H1 (cell line): ENCODE data around the gene PPM1F. TPM values are rescaled to one million over a fixed set of nuclear protein-coding genes. Genes with fewer than 3 reads are reported as not detected.

ENCODE experiments used
- CTCF ChIA-PET: fragments of 300-600 bp; sonication (Branson Sonifier 250); formaldehyde crosslinking; loops from one replicate; lab custom pipeline; 2021; ENCODE audit not compliant: partially characterized antibody; lab: Charles Lee
- POLR2A ChIA-PET: fragments of 300-600 bp; sonication (Branson Sonifier 250); formaldehyde crosslinking; loops from one replicate; lab custom pipeline; 2021; ENCODE audit warnings: inconsistent platforms; ENCODE audit not compliant: partially characterized antibody; lab: Charles Lee
- DNase-seq, 2 experiments: peaks; one replicate each; pipeline versions ENCODE4 v3.0.0 to v3.0.0-alpha.2; 2010 to 2022; ENCODE audit warnings: low spot score in 2 of 2, low read depth in 1 of 2, mixed read lengths in 1 of 2
- FAIRE-seq: peaks from 2 replicates; lab custom pipeline; 2011; peaks lifted over from hg19 to GRCh38; lab: Jason Lieb, UNC
- H2AFZ ChIP-seq: 2 replicates; pipeline ENCODE4 v1.8.1; 2012; ENCODE audit warnings: low read length, inconsistent platforms
- H2AK5ac ChIP-seq: 2 replicates; pipeline ENCODE4 v1.6.1; 2013; ENCODE audit warnings: low read depth, low read length
- H2BK120ac ChIP-seq: replicated peaks from 2 replicates; pipeline ENCODE3; 2013; ENCODE audit warnings: low read depth, low read length, inconsistent platforms
- H2BK12ac ChIP-seq: 2 replicates; pipeline ENCODE4 v1.6.1; 2013; ENCODE audit warnings: low read depth, low read length
- H2BK15ac ChIP-seq: 2 replicates; pipeline ENCODE4 v1.6.1; 2013; ENCODE audit warnings: low read length
- H2BK20ac ChIP-seq: 2 replicates; pipeline ENCODE4 v1.6.1; 2013; ENCODE audit warnings: low read length
- H2BK5ac ChIP-seq: 2 replicates; pipeline ENCODE4 v1.6.1; 2013; ENCODE audit warnings: low read depth, low read length
- H3K14ac ChIP-seq: 2 replicates; pipeline ENCODE4 v1.6.1; 2013; ENCODE audit warnings: inconsistent platforms; ENCODE audit not compliant: insufficient read length
- H3K18ac ChIP-seq: 2 replicates; pipeline ENCODE4 v1.6.1; 2013; ENCODE audit warnings: low read length; ENCODE audit errors: extremely low read depth
- H3K23ac ChIP-seq: 2 replicates; pipeline ENCODE4 v1.6.1; 2013; ENCODE audit warnings: inconsistent platforms; ENCODE audit not compliant: insufficient read length
- H3K23me2 ChIP-seq: 2 replicates; pipeline ENCODE4 v1.6.1; 2013; ENCODE audit warnings: low read depth, low read length
- H3K27ac ChIP-seq: 2 replicates; pipeline ENCODE4 v1.6.1; 2011; ENCODE audit warnings: low read depth, low read length, inconsistent platforms
- H3K27me3 ChIP-seq, 4 experiments: replicated peaks in 1 of 4; 1 replicate in 1 of 4; 2 replicates in 3 of 4; pipeline versions ENCODE4 v1.6.1 to v1.8.1; 2011 to 2013; ENCODE audit warnings: low read length in 3 of 4, mild to moderate bottlenecking in 3 of 4, inconsistent platforms in 2 of 4, mixed read lengths in 2 of 4, moderate library complexity in 1 of 4; ENCODE audit not compliant: control insufficient read depth in 3 of 4, insufficient read depth in 3 of 4; ENCODE audit errors: extremely low read depth in 1 of 4
- H3K36me3 ChIP-seq, 4 experiments: 2 replicates each; pipeline versions ENCODE4 v1.6.1 to v1.8.1; 2011 to 2013; ENCODE audit warnings: mild to moderate bottlenecking in 4 of 4, low read length in 3 of 4, moderate library complexity in 2 of 4, control low read depth in 1 of 4, inconsistent platforms in 1 of 4; ENCODE audit not compliant: insufficient read depth in 4 of 4, control insufficient read depth in 2 of 4
- H3K4ac ChIP-seq: replicated peaks from 2 replicates; pipeline ENCODE3; 2013; ENCODE audit warnings: low read length, low read depth, mixed read lengths, inconsistent platforms; ENCODE audit not compliant: insufficient read length
- H3K4me1 ChIP-seq, 4 experiments: replicated peaks in 1 of 4; 1 replicate in 1 of 4; 2 replicates in 3 of 4; pipeline versions ENCODE4 v1.6.1 to v1.8.1; 2011 to 2013; ENCODE audit warnings: low read length in 3 of 4, inconsistent platforms in 2 of 4, mixed read lengths in 1 of 4; ENCODE audit not compliant: insufficient read depth in 4 of 4, control insufficient read depth in 3 of 4
- H3K4me2 ChIP-seq, 2 experiments: 2 replicates each; pipeline versions ENCODE4 v1.6.1 to v1.8.1; 2011 to 2013; ENCODE audit warnings: low read depth in 2 of 2, low read length in 2 of 2, control low read depth in 1 of 2, inconsistent platforms in 1 of 2, mild to moderate bottlenecking in 1 of 2; ENCODE audit not compliant: insufficient read depth in 1 of 2
- H3K4me3 ChIP-seq, 4 experiments: fragments of 200-600, 300-600 bp in 1 of 4; sonication (generic), shearing (Covaris generic), sonication (Bioruptor Twin) in 1 of 4; 2 replicates each; pipeline versions ENCODE4 v1.5.1 to v1.8.1; 2011 to 2016; ENCODE audit warnings: low read length in 4 of 4, low read depth in 3 of 4, control low read depth in 2 of 4, inconsistent platforms in 2 of 4, mild to moderate bottlenecking in 2 of 4, mixed read lengths in 1 of 4, moderate library complexity in 1 of 4; ENCODE audit not compliant: insufficient read depth in 2 of 4; ENCODE audit errors: extremely low read depth in 1 of 4
- H3K56ac ChIP-seq: replicated peaks from 2 replicates; pipeline ENCODE3; 2013; ENCODE audit warnings: low read depth, mild to moderate bottlenecking, mixed read lengths, low read length, inconsistent platforms; ENCODE audit not compliant: insufficient read length
- H3K79me1 ChIP-seq: 2 replicates; pipeline ENCODE4 v1.6.1; 2013; ENCODE audit warnings: low read depth, low read length, control low read depth
- H3K79me2 ChIP-seq, 2 experiments: 2 replicates each; pipeline versions ENCODE4 v1.6.1 to v1.8.1; 2012 to 2013; ENCODE audit warnings: low read length in 2 of 2, mild to moderate bottlenecking in 2 of 2, inconsistent platforms in 1 of 2; ENCODE audit not compliant: insufficient read depth in 2 of 2, control insufficient read depth in 1 of 2
- H3K9ac ChIP-seq, 4 experiments: replicated peaks in 1 of 4; 1 replicate in 1 of 4; 2 replicates in 3 of 4; pipeline versions ENCODE4 v1.6.1 to v1.8.1; 2011 to 2013; ENCODE audit warnings: low read depth in 3 of 4, low read length in 3 of 4, control low read depth in 2 of 4, mild to moderate bottlenecking in 2 of 4, moderate library complexity in 2 of 4, inconsistent platforms in 1 of 4; ENCODE audit errors: extremely low read depth in 1 of 4
- H3K9me3 ChIP-seq, 2 experiments: 2 replicates each; pipeline versions ENCODE4 v1.6.1 to v1.8.1; 2012 to 2013; ENCODE audit warnings: mild to moderate bottlenecking in 2 of 2, moderate library complexity in 2 of 2, control low read depth in 1 of 2, inconsistent platforms in 1 of 2, low read depth in 1 of 2, low read length in 1 of 2, mixed read lengths in 1 of 2; ENCODE audit not compliant: insufficient read depth in 2 of 2
- H4K20me1 ChIP-seq, 2 experiments: replicated peaks in 1 of 2; 2 replicates each; pipeline versions ENCODE3 to v1.8.1; 2011 to 2013; ENCODE audit warnings: inconsistent platforms in 2 of 2, low read length in 2 of 2, mild to moderate bottlenecking in 1 of 2; ENCODE audit not compliant: insufficient read depth in 2 of 2, control insufficient read depth in 1 of 2
- H4K5ac ChIP-seq: 2 replicates; pipeline ENCODE4 v1.6.1; 2013; ENCODE audit warnings: low read length, low read depth, mixed read lengths, inconsistent platforms; ENCODE audit not compliant: insufficient read length
- H4K8ac ChIP-seq: 2 replicates; pipeline ENCODE4 v1.8.0; 2013; ENCODE audit warnings: mild to moderate bottlenecking, moderate library complexity, low read length, inconsistent platforms; ENCODE audit not compliant: insufficient read depth; ENCODE audit errors: extremely low read depth
- H4K91ac ChIP-seq: replicated peaks from 2 replicates; pipeline ENCODE3; 2013; ENCODE audit warnings: low read length, mixed read lengths, inconsistent platforms; ENCODE audit not compliant: insufficient read length
- CTCF ChIP-seq, 3 experiments: IDR thresholded peaks; 1 replicate in 2 of 3; 2 replicates in 1 of 3; pipeline versions ENCODE4 v1.5.1 to v1.6.1; 2011; ENCODE audit warnings: low read length in 3 of 3, mild to moderate bottlenecking in 3 of 3, inconsistent platforms in 2 of 3, low read depth in 1 of 3, moderate library complexity in 1 of 3; ENCODE audit not compliant: insufficient read depth in 1 of 3; ENCODE audit errors: control extremely low read depth in 1 of 3
- HDAC2 ChIP-seq, 2 experiments: fragments of 300-600 bp in 1 of 2; sonication (generic) in 1 of 2; IDR thresholded peaks; 2 replicates each; pipeline ENCODE4 v1.6.1; 2011 to 2012; ENCODE audit warnings: low read depth in 2 of 2, low read length in 2 of 2, mild to moderate bottlenecking in 2 of 2, moderate library complexity in 2 of 2, borderline replicate concordance in 1 of 2, inconsistent platforms in 1 of 2
- RAD21 ChIP-seq, 2 experiments: IDR thresholded peaks in 1 of 2; conservative IDR thresholded peaks in 1 of 2; 2 replicates each; pipeline ENCODE4 v1.6.1; 2011; ENCODE audit warnings: low read depth in 2 of 2, low read length in 2 of 2, improper control_type of control experiment in 1 of 2, inconsistent platforms in 1 of 2, mild to moderate bottlenecking in 1 of 2, moderate library complexity in 1 of 2
- WGBS, 2 experiments: shearing (Covaris generic) in 1 of 2; methylation state at CpG; one replicate each; pipeline versions ENCODE4 v1.1.6 to v1.1.7; 2013 to 2015; ENCODE audit warnings: low lambda C conversion rate in 2 of 2, mixed read lengths in 2 of 2, inconsistent platforms in 1 of 2, low coverage in 1 of 2, missing lambda C conversion rate in 1 of 2; ENCODE audit not compliant: insufficient replicate concordance in 2 of 2, insufficient coverage in 1 of 2, insufficient read length in 1 of 2; ENCODE audit errors: extremely low coverage in 1 of 2, missing lambda C conversion rate in 1 of 2; 5-methylcytosine and 5-hydroxymethylcytosine counted together
- polyA plus RNA-seq, 7 experiments: library from polyadenylated mRNA; depleted of rRNA in 3 of 7; stranded (reverse) in 5 of 7; unstranded in 2 of 7; fragments of >200 nt in 5 of 7; fragments of 200-250 nt in 2 of 7; gene quantifications; 1 replicate in 5 of 7; 2 replicates in 1 of 7; 4 replicates in 1 of 7; pipeline versions ENCODE4 v1.2.1 to v1.2.3, GENCODE V29; 2011 to 2013; ENCODE audit warnings: missing spikeins in 2 of 7, mixed read lengths in 2 of 7
- total RNA-seq: library from RNA; stranded (reverse); fragmentation: NEBNext Ultra II Directional; extraction: Animal tissue kit (Norgen Biotek cat#: 25700); gene quantifications from 2 replicates; pipeline ENCODE4 v1.2.1, GENCODE V29; 2021

PPM1F gene
- total and polyA plus RNA-seq, 2 of the 8 experiments (the other 6 are each of a cell fraction or from before 2014, with no cell fraction given): 12.4 to 22.8 TPM

GRCh38 chr22:21990445-21991303 is 38.0 kb upstream of the PPM1F start:
- Histone ChIP-seq H3K4me3 (no peak overlapping the region), H3K4ac (no peak overlapping the region), H4K5ac (no peak overlapping the region), H3K27me3 (peaks cover 58 to 91% (median 87%) of the 10 kb centered on the region in 4 experiments), H2AK5ac (no peak overlapping the region), H3K56ac (no peak overlapping the region), H3K14ac (no peak overlapping the region), H4K20me1 (peaks cover 1 to 3% of the 10 kb centered on the region in 2 experiments), H2BK15ac (no peak overlapping the region), H3K4me1 (no peaks in the 10 kb centered on the region), H3K79me2 (no peaks in the 10 kb centered on the region)
- 78% methylated on average over 16 of the region's 16 CpGs; no CpG with 5 or more reads in 1 of the 2 experiments for WGBS, 2 experiments
- FAIRE-seq: no peak
- TF ChIP-seq CTCF (IDR thresholded peaks at IDR 0.05; ENCODE audit: control extremely low read depth in 1 of 3, insufficient read depth in 1 of 3, low read depth in 1 of 3, low read length in 3 of 3): peak; percentile 9 to 20 (median 12); a peak in 3 of 4 replicates
- TF ChIP-seq RAD21 (IDR thresholded peaks at IDR 0.05 in 1 of 2, conservative IDR thresholded peaks at IDR 0.05 in 1 of 2; ENCODE audit: low read depth in 2 of 2, low read length in 2 of 2): peak in 1 of 2 experiments; percentile 14; a peak in 2 of 4 replicates
- no peak for TF ChIP-seq HDAC2 (IDR thresholded peaks at IDR 0.05; ENCODE audit: borderline replicate concordance in 1 of 2, low read depth in 2 of 2, low read length in 2 of 2)
- TF ChIP-seq, all 59 proteins: peak for 2
- ChIA-PET POLR2A (interaction anchor here (1.5 kb wide), 1 partner anchor 8 kb away, joined by 8 read pairs; the partner anchor contains the start of gene TOP3B), CTCF (interaction anchor here (0.7 to 7.8 kb wide), 7 partner anchors 9 to 108 kb away, joined by 3 to 36 read pairs (median 3); no protein-coding TSS in a partner anchor)
- no peak for DNase-seq
- no peaks in the 10 kb centered on the region for H3K9me3 ChIP-seq
- H4K91ac ChIP-seq: peak overlapping the region; percentile 30
- H2BK12ac ChIP-seq: no peak overlapping the region
- no peak overlapping the region for H3K27ac ChIP-seq
- H2BK20ac ChIP-seq: no peak overlapping the region
- H3K9ac ChIP-seq: no peak overlapping the region
- no peak overlapping the region for H4K8ac ChIP-seq
- H3K23me2 ChIP-seq: no peaks in the 10 kb centered on the region
- H3K18ac ChIP-seq: no peak overlapping the region
- H2BK5ac ChIP-seq: no peak overlapping the region
- no peaks in the 10 kb centered on the region for H3K36me3 ChIP-seq
- no peaks in the 10 kb centered on the region for H3K79me1 ChIP-seq
- H3K4me2 ChIP-seq: no peak overlapping the region
- H2AFZ ChIP-seq: no peak overlapping the region
- H2BK120ac ChIP-seq: no peak overlapping the region
- no peak overlapping the region for H3K23ac ChIP-seq
